Measurements from ENCODE around the gene CHI3L1.

DNA sequence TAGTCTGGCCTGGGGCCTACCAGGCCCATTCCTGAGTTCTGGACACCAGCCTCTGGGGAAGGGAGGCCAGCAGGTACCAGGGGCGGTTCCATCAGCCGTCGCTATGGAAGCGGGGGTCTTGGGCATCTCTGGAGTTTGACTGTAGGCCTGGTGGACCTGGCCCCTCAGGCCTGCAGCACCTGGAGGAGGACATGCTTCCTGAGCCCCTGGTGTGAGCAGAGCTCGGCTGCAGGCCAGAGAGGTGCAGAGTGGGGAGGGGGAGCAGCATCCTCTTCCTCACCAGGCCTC lies 18.6 kb downstream of the CHI3L1 start:
- TF ChIP-seq, protein P1, sequence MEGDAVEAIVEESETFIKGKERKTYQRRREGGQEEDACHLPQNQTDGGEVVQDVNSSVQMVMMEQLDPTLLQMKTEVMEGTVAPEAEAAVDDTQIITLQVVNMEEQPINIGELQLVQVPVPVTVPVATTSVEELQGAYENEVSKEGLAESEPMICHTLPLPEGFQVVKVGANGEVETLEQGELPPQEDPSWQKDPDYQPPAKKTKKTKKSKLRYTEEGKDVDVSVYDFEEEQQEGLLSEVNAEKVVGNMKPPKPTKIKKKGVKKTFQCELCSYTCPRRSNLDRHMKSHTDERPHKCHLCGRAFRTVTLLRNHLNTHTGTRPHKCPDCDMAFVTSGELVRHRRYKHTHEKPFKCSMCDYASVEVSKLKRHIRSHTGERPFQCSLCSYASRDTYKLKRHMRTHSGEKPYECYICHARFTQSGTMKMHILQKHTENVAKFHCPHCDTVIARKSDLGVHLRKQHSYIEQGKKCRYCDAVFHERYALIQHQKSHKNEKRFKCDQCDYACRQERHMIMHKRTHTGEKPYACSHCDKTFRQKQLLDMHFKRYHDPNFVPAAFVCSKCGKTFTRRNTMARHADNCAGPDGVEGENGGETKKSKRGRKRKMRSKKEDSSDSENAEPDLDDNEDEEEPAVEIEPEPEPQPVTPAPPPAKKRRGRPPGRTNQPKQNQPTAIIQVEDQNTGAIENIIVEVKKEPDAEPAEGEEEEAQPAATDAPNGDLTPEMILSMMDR (conservative IDR thresholded peaks at IDR 0.05; ENCODE audit: low read length), result no peak
- TF ChIP-seq EZH2phosphoT487 (IDR thresholded peaks at IDR 0.05; ENCODE audit: borderline replicate concordance, low read depth, low read length), result no peak
